ENCODE data around the gene PEAK1.

The PEAK1 gene

DNA sequence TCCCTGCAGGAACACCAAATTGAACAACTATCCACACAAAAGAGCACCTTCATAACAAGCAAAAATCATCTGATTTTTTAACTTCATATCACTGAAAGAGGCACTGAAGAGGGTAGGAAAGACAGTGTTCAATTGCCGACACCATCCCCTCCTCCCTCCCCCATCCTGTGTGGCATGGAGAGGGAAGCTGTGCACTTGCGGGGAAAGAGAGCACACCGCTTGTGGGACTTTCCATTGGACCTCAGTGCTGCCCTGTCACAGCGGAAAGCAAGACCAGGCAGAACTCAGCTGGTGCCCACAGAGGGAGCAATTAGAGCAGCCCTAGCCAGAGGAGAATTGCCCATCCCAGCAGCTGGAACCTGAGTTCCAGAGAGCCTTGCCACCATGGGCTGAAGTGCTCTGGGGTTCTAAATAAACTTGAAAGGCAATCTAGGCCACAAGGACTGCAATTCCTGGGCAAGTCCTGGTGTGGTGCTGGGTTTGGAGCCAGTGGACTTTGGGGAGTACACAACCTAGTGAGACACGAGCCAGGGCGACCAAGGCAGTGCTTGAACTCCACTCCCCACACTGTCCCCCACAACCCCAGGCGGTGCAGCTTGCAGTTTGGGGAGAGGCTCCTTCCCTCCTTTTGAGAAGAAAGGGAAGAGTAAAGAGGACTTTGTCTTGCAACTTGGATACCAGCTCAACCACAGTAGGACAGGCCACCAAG, 27.0 kb downstream of the PEAK1 start:
- no peak overlapping the region for H3K4me3 ChIP-seq (replicated peaks; ENCODE audit: low read depth, low read length)
- no peak for DNase-seq (ENCODE audit: low read depth)
- no peak for TF ChIP-seq CTCF (IDR thresholded peaks at IDR 0.05; ENCODE audit: low read length, missing control alignments)

- TF ChIP-seq CTCF (IDR thresholded peaks at IDR 0.05; ENCODE audit: low read length, missing control alignments): no peak
- H3K4me3 ChIP-seq (replicated peaks; ENCODE audit: low read depth, low read length): no peak overlapping the region
- no peak for DNase-seq (ENCODE audit: low read depth)
Measured at GRCh38 chr15:77391372-77391951, 28.4 kb downstream of the PEAK1 start.

- peak; percentile 27 for DNase-seq (ENCODE audit: low read depth)
- H3K4me3 ChIP-seq (replicated peaks; ENCODE audit: low read depth, low read length): no peak overlapping the region
- TF ChIP-seq CTCF (IDR thresholded peaks at IDR 0.05; ENCODE audit: low read length, missing control alignments): no peak
Measured at GRCh38 chr15:77387365-77388105, 32.4 kb downstream of the PEAK1 start.

DNA sequence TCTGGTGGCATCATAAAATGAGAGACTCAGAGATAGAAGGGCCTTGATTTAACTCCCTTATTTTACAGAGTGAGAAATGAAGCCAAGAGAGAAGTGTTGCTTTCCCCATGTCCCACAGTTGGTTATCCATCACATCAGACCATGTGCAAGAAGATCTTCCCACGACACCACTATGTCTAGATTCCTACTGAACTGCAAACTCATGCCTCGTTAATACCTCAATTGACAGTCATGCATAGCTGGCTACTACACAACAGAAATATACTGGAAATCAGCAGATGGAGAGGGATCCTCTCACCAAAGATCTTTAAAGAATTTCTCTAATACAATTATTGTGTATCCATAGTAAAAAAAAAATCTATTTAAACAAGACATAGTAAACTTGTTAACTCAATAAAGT, 33.3 kb downstream of the PEAK1 start:
- no peak for DNase-seq (ENCODE audit: low read depth)
- no peak overlapping the region for H3K4me3 ChIP-seq (replicated peaks; ENCODE audit: low read depth, low read length)
- TF ChIP-seq CTCF (IDR thresholded peaks at IDR 0.05; ENCODE audit: low read length, missing control alignments): no peak

GRCh38 chr15:77384589-77385359, 35.1 kb downstream of the PEAK1 start:
- H3K4me3 ChIP-seq (replicated peaks; ENCODE audit: low read depth, low read length): no peak overlapping the region
- no peak for DNase-seq (ENCODE audit: low read depth)
- no peak for TF ChIP-seq CTCF (IDR thresholded peaks at IDR 0.05; ENCODE audit: low read length, missing control alignments)

GRCh38 chr15:77384086-77384485, 35.8 kb downstream of the PEAK1 start:
- DNase-seq (ENCODE audit: low read depth): no peak
- no peak for TF ChIP-seq CTCF (IDR thresholded peaks at IDR 0.05; ENCODE audit: low read length, missing control alignments)
- H3K4me3 ChIP-seq (replicated peaks; ENCODE audit: low read depth, low read length): no peak overlapping the region
